Panc1 (cell line): ENCODE data around the gene LCE2A.

ENCODE experiments used
- POLR2AphosphoS5 ChIP-seq: IDR thresholded peaks from 2 replicates; pipeline ENCODE4 v1.6.1; 2012; ENCODE audit warnings: mild to moderate bottlenecking, low read depth, low read length, moderate library complexity
- REST ChIP-seq, 2 experiments: IDR thresholded peaks; 2 replicates each; pipeline ENCODE4 v1.6.1; 2011 to 2012; ENCODE audit warnings: low read depth in 2 of 2, control low read depth in 1 of 2, low read length in 1 of 2, mild to moderate bottlenecking in 1 of 2, moderate library complexity in 1 of 2; ENCODE audit not compliant: insufficient read depth in 1 of 2
- SIN3A ChIP-seq: IDR thresholded peaks from 2 replicates; pipeline ENCODE4 v1.6.1; 2012; ENCODE audit warnings: low read depth, mild to moderate bottlenecking, low read length, moderate library complexity, borderline replicate concordance; ENCODE audit not compliant: insufficient read depth
- TCF7L2 ChIP-seq: IDR thresholded peaks from 2 replicates; pipeline ENCODE4 v1.6.1; 2011; ENCODE audit warnings: mild to moderate bottlenecking, low read depth, low read length, inconsistent platforms
- TF ChIP-seq, protein P1 (sequence below): fragments of 450-650 bp; IDR thresholded peaks from 2 replicates; pipeline ENCODE4 v1.5.1; 2017; ENCODE audit warnings: mild to moderate bottlenecking

- TF ChIP-seq, protein P1, sequence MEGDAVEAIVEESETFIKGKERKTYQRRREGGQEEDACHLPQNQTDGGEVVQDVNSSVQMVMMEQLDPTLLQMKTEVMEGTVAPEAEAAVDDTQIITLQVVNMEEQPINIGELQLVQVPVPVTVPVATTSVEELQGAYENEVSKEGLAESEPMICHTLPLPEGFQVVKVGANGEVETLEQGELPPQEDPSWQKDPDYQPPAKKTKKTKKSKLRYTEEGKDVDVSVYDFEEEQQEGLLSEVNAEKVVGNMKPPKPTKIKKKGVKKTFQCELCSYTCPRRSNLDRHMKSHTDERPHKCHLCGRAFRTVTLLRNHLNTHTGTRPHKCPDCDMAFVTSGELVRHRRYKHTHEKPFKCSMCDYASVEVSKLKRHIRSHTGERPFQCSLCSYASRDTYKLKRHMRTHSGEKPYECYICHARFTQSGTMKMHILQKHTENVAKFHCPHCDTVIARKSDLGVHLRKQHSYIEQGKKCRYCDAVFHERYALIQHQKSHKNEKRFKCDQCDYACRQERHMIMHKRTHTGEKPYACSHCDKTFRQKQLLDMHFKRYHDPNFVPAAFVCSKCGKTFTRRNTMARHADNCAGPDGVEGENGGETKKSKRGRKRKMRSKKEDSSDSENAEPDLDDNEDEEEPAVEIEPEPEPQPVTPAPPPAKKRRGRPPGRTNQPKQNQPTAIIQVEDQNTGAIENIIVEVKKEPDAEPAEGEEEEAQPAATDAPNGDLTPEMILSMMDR: no peak
- TF ChIP-seq SIN3A (no peak), POLR2AphosphoS5 (no peak), TCF7L2 (no peak), REST (IDR thresholded peaks at IDR 0.05; ENCODE audit: insufficient read depth in 1 of 2, low read depth in 2 of 2, low read length in 1 of 2) (no peak)
Measured at GRCh38 chr1:152741656-152742055, 43.5 kb downstream of the LCE2A start.
